CD14-positive monocyte (primary cell): ENCODE data around the gene PFDN1. TPM values are rescaled to one million over a fixed set of nuclear protein-coding genes. Genes with fewer than 3 reads are reported as not detected.

Experiments used
- DNase-seq, 3 donors: peaks; one replicate each; pipeline ENCODE4 v3.0.0-alpha.2; 2011 to 2022
- H2AFZ ChIP-seq: 2 replicates; pipeline ENCODE4 v1.6.0; 2012; ENCODE audit warnings: mild to moderate bottlenecking, low read depth, low read length, inconsistent platforms; ENCODE audit not compliant: insufficient read depth, poor library complexity, severe bottlenecking
- H3K27ac ChIP-seq, 2 donors: 1 replicate in 1 of 2; 2 replicates in 1 of 2; pipeline ENCODE4 v1.5.1; 2012 to 2013; ENCODE audit warnings: low read length in 2 of 2, control low read depth in 1 of 2, inconsistent platforms in 1 of 2, low read depth in 1 of 2, mild to moderate bottlenecking in 1 of 2
- H3K27me3 ChIP-seq, 2 donors: one replicate each; pipeline versions ENCODE4 v1.6.0 to v1.6.1; 2011 to 2013; ENCODE audit warnings: low read length in 2 of 2; ENCODE audit not compliant: control insufficient read depth in 2 of 2, insufficient read depth in 2 of 2
- H3K36me3 ChIP-seq, 2 donors: replicated peaks in 1 of 2; 1 replicate in 1 of 2; 2 replicates in 1 of 2; pipeline versions ENCODE4 v1.5.1 to v1.6.1; 2012 to 2013; ENCODE audit warnings: low read length in 2 of 2, control low read depth in 1 of 2, inconsistent platforms in 1 of 2, mild to moderate bottlenecking in 1 of 2; ENCODE audit not compliant: insufficient read depth in 2 of 2, control insufficient read depth in 1 of 2
- H3K4me1 ChIP-seq, 2 donors: 1 replicate in 1 of 2; 2 replicates in 1 of 2; pipeline versions ENCODE4 v1.5.1 to v1.6.1; 2012 to 2013; ENCODE audit warnings: low read length in 2 of 2, control low read depth in 1 of 2, inconsistent platforms in 1 of 2, mild to moderate bottlenecking in 1 of 2, moderate library complexity in 1 of 2; ENCODE audit not compliant: insufficient read depth in 2 of 2, control insufficient read depth in 1 of 2
- H3K4me2 ChIP-seq: replicated peaks from 2 replicates; pipeline ENCODE3; 2012; ENCODE audit warnings: low read length, moderate library complexity, mild to moderate bottlenecking; ENCODE audit not compliant: poor library complexity, severe bottlenecking; ENCODE audit errors: extremely low read depth
- H3K4me3 ChIP-seq, 3 experiments: fragments of 200-600 bp in 1 of 3; sonication (generic) in 1 of 3; replicated peaks in 1 of 3; 1 replicate in 2 of 3; 2 replicates in 1 of 3; pipeline ENCODE4 v1.5.1; 2011 to 2013; ENCODE audit warnings: low read length in 3 of 3, mild to moderate bottlenecking in 3 of 3, control low read depth in 2 of 3, low read depth in 2 of 3, inconsistent platforms in 1 of 3, moderate library complexity in 1 of 3
- H3K79me2 ChIP-seq: 2 replicates; pipeline ENCODE4 v1.6.0; 2012; ENCODE audit warnings: mild to moderate bottlenecking, control low read depth, inconsistent platforms, low read length, moderate library complexity; ENCODE audit not compliant: insufficient read depth
- H3K9ac ChIP-seq: 2 replicates; pipeline ENCODE4 v1.6.0; 2017; ENCODE audit warnings: low read length, mild to moderate bottlenecking; ENCODE audit not compliant: insufficient read depth, poor library complexity, severe bottlenecking
- H3K9me3 ChIP-seq, 2 donors: replicated peaks in 1 of 2; 1 replicate in 1 of 2; 2 replicates in 1 of 2; pipeline versions ENCODE4 v1.5.1 to v1.6.1; 2012 to 2013; ENCODE audit warnings: low read length in 2 of 2, control low read depth in 1 of 2; ENCODE audit not compliant: control insufficient read depth in 1 of 2, insufficient read depth in 1 of 2
- H4K20me1 ChIP-seq: 2 replicates; pipeline ENCODE4 v1.6.0; 2012; ENCODE audit warnings: mild to moderate bottlenecking, low read length, control low read depth, moderate library complexity; ENCODE audit not compliant: insufficient read depth
- H3K27ac Mint-ChIP-seq, 7 donors: one replicate each; pipeline ENCODE4 v1.8.0; 2020; ENCODE audit warnings: mild to moderate bottlenecking in 7 of 7, mixed read lengths in 7 of 7, moderate library complexity in 6 of 7, inconsistent platforms in 2 of 7
- H3K27me3 Mint-ChIP-seq, 3 donors: one replicate each; pipeline ENCODE4 v1.8.0; 2021 to 2022; ENCODE audit warnings: low read depth in 3 of 3, mild to moderate bottlenecking in 3 of 3, mixed read lengths in 3 of 3, moderate library complexity in 3 of 3, inconsistent platforms in 1 of 3
- H3K36me3 Mint-ChIP-seq, 2 donors: one replicate each; pipeline ENCODE4 v1.8.0; 2020; ENCODE audit warnings: mixed read lengths in 2 of 2, inconsistent platforms in 1 of 2, mild to moderate bottlenecking in 1 of 2
- H3K4me1 Mint-ChIP-seq: one replicate; pipeline ENCODE4 v1.8.0; 2020; ENCODE audit warnings: mild to moderate bottlenecking, mixed read lengths
- H3K4me3 Mint-ChIP-seq, 2 donors: one replicate each; pipeline ENCODE4 v1.8.0; 2020; ENCODE audit warnings: mild to moderate bottlenecking in 2 of 2, mixed read lengths in 2 of 2, moderate library complexity in 1 of 2
- H3K9me3 Mint-ChIP-seq, 7 donors: one replicate each; pipeline ENCODE4 v1.8.0; 2020 to 2022; ENCODE audit warnings: mixed read lengths in 7 of 7, mild to moderate bottlenecking in 6 of 7, moderate library complexity in 6 of 7, inconsistent platforms in 2 of 7
- CTCF ChIP-seq: fragments of 200-600 bp; IDR thresholded peaks from one replicate; pipeline ENCODE4 v1.8.0; 2022; ENCODE audit warnings: antibody characterized with exemption, mild to moderate bottlenecking
- WGBS: methylation state at CpG from one replicate; pipeline ENCODE4 v1.1.5; 2013; ENCODE audit warnings: missing lambda C conversion rate; ENCODE audit not compliant: insufficient coverage; 5-methylcytosine and 5-hydroxymethylcytosine counted together
- intact Hi-C, 2 donors: fragments of 100-400 bp; cut with micrococcal nuclease; formaldehyde crosslinking; loops; one replicate each; pipeline versions ENCODE4 v1.15.0 to v1.15.1; 2023
- polyA plus RNA-seq, 3 donors: library from polyadenylated mRNA; depleted of rRNA in 1 of 3; unstranded in 2 of 3; stranded (reverse) in 1 of 3; fragments of 300-500 nt in 2 of 3; fragments of >200 nt in 1 of 3; fragmentation: Illumina TruSeq in 2 of 3; gene quantifications; 1 replicate in 2 of 3; 2 replicates in 1 of 3; pipeline ENCODE4 v1.2.3, GENCODE V29; 2012 to 2021

Gene PFDN1
- polyA plus RNA-seq, 3 donors, result 44.7 to 105 (median 82.2) TPM

GRCh38 chr5:140207250-140207964 is 95.5 kb downstream of the PFDN1 start:
- Mint-ChIP-seq H3K36me3 (peaks cover 13 to 22% of the 10 kb centered on the region in 2 donors), H3K4me1 (peaks cover 39% of the 10 kb centered on the region), H3K9me3 (peaks cover 0 to 3% (median 0%) of the 10 kb centered on the region in 7 donors), H3K27ac (peak overlapping the region in 5 of 7 donors; percentile 32 to 69 (median 54)), H3K4me3 (peak overlapping the region in 1 of 2 donors; percentile 26), H3K27me3 (peaks cover 0 to 4% (median 3%) of the 10 kb centered on the region in 3 donors)
- H3K4me1 ChIP-seq, result peaks cover 25 to 43% of the 10 kb centered on the region in 2 donors
- H3K79me2 ChIP-seq, result no peaks in the 10 kb centered on the region
- H3K9ac ChIP-seq, result no peak overlapping the region
- no peaks in the 10 kb centered on the region for H3K27me3 ChIP-seq
- no CpG with 5 or more reads among the region's 2 CpGs for WGBS
- no peaks in the 10 kb centered on the region for H3K9me3 ChIP-seq
- no peak overlapping the region for H2AFZ ChIP-seq
- H3K36me3 ChIP-seq, result no peaks in the 10 kb centered on the region
- H3K27ac ChIP-seq, result peak overlapping the region in 1 of 2 donors; percentile 32
- peak in 2 of 3 donors; percentile 16 to 40 for DNase-seq
- peaks cover 4% of the 10 kb centered on the region for H4K20me1 ChIP-seq
- intact Hi-C loops, result no loop called here
- H3K4me2 ChIP-seq, result no peak overlapping the region
- no peak for TF ChIP-seq CTCF
- no peak overlapping the region for H3K4me3 ChIP-seq

- H3K4me3 Mint-ChIP-seq, result no peak overlapping the region
- H3K4me1 Mint-ChIP-seq, result peaks cover 46% of the 10 kb centered on the region
- H3K27ac Mint-ChIP-seq, result peak overlapping the region in 1 of 7 donors; percentile 83
- peaks cover 4% of the 10 kb centered on the region for H4K20me1 ChIP-seq
- peaks cover 0 to 4% (median 3%) of the 10 kb centered on the region in 3 donors for H3K27me3 Mint-ChIP-seq
- no peaks in the 10 kb centered on the region for H3K79me2 ChIP-seq
- no peak for TF ChIP-seq CTCF
- peaks cover 29 to 53% of the 10 kb centered on the region in 2 donors for H3K4me1 ChIP-seq
- H2AFZ ChIP-seq, result no peak overlapping the region
- no peak overlapping the region for H3K4me2 ChIP-seq
- H3K9me3 Mint-ChIP-seq, result peaks cover 0 to 3% (median 0%) of the 10 kb centered on the region in 7 donors
- no peak overlapping the region for H3K9ac ChIP-seq
- intact Hi-C loops, result no loop called here
- no peaks in the 10 kb centered on the region for H3K36me3 ChIP-seq
- H3K27me3 ChIP-seq, result no peaks in the 10 kb centered on the region
- 80% methylated on average over 2 of the region's 4 CpGs for WGBS
- peaks cover 12 to 18% of the 10 kb centered on the region in 2 donors for H3K36me3 Mint-ChIP-seq
- no peaks in the 10 kb centered on the region for H3K9me3 ChIP-seq
- H3K4me3 ChIP-seq, result no peak overlapping the region
- DNase-seq, result no peak
- no peak overlapping the region for H3K27ac ChIP-seq
These were observed 96.9 kb downstream of the PFDN1 start for GRCh38 chr5:140205952-140206351.
